ENCODE results near the gene CCT7.

DNA sequence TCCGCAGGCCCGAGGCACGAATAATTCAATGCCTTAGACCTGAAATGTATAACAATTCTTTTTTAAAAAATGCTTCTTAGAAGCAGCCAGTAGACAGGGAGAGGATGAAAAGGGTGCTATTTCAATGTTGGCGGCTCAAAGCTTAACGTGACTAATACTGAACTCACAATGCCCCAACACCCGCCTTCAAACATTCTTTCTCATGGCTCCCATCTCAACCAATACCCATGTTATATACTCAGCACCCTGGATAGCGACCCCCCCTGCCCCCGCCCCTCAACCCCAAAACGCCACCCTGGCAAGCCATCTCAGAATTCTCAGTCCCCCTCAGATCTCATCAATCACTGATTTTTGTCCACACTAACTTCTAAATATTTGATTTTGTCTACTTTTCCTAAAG is 45.7 kb downstream of the CCT7 start:
- no peak for TF ChIP-seq POLR2A (IDR thresholded peaks at IDR 0.05)
- TF ChIP-seq, protein P1, sequence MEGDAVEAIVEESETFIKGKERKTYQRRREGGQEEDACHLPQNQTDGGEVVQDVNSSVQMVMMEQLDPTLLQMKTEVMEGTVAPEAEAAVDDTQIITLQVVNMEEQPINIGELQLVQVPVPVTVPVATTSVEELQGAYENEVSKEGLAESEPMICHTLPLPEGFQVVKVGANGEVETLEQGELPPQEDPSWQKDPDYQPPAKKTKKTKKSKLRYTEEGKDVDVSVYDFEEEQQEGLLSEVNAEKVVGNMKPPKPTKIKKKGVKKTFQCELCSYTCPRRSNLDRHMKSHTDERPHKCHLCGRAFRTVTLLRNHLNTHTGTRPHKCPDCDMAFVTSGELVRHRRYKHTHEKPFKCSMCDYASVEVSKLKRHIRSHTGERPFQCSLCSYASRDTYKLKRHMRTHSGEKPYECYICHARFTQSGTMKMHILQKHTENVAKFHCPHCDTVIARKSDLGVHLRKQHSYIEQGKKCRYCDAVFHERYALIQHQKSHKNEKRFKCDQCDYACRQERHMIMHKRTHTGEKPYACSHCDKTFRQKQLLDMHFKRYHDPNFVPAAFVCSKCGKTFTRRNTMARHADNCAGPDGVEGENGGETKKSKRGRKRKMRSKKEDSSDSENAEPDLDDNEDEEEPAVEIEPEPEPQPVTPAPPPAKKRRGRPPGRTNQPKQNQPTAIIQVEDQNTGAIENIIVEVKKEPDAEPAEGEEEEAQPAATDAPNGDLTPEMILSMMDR (IDR thresholded peaks at IDR 0.05) = no peak
